OCI-LY1 (cell line): Measurements from ENCODE around the gene RASL10B.

Experiments used
- H2AFZ ChIP-seq: fragments of 200-600 bp; sonication (generic), shearing (Covaris generic); 2 replicates; pipeline ENCODE4 v1.6.0; 2014; ENCODE audit warnings: antibody characterized with exemption, mild to moderate bottlenecking, low read length
- H3F3A ChIP-seq: fragments of 200-600 bp; sonication (generic), shearing (Covaris generic); 2 replicates; pipeline ENCODE4 v1.6.0; 2014; ENCODE audit warnings: mild to moderate bottlenecking, antibody characterized with exemption, low read length, moderate library complexity; ENCODE audit not compliant: insufficient read depth
- H3K27ac ChIP-seq: fragments of 200-600 bp; sonication (generic); 2 replicates; pipeline ENCODE4 v1.5.1; 2014; ENCODE audit warnings: low read length, mixed run types, mild to moderate bottlenecking, low read depth; ENCODE audit not compliant: poor library complexity, severe bottlenecking
- H3K27me3 ChIP-seq: fragments of 200-600 bp; sonication (generic); 2 replicates; pipeline ENCODE4 v1.6.0; 2014; ENCODE audit warnings: antibody characterized with exemption, mild to moderate bottlenecking, low read length, moderate library complexity; ENCODE audit not compliant: insufficient read depth
- H3K36me3 ChIP-seq: fragments of 200-600 bp; sonication (generic); 2 replicates; pipeline ENCODE4 v1.6.1; 2014; ENCODE audit warnings: mild to moderate bottlenecking, antibody characterized with exemption, low read length, moderate library complexity, mixed read lengths; ENCODE audit not compliant: insufficient read depth
- H3K4me1 ChIP-seq: fragments of 200-600 bp; sonication (generic); 2 replicates; pipeline ENCODE4 v1.5.1; 2014; ENCODE audit warnings: mild to moderate bottlenecking, low read length, moderate library complexity; ENCODE audit not compliant: insufficient read depth, severe bottlenecking
- H3K4me2 ChIP-seq: fragments of 200-600 bp; sonication (generic), shearing (Covaris generic); 2 replicates; pipeline ENCODE4 v1.6.1; 2014; ENCODE audit warnings: low read length
- H3K4me3 ChIP-seq: fragments of 200-600 bp; sonication (generic); 2 replicates; pipeline ENCODE4 v1.5.1; 2014; ENCODE audit warnings: low read length, low read depth, mild to moderate bottlenecking, mixed read lengths; ENCODE audit not compliant: poor library complexity, severe bottlenecking
- H3K79me2 ChIP-seq: fragments of 200-600 bp; shearing (Covaris generic); 2 replicates; pipeline ENCODE4 v1.6.1; 2016; ENCODE audit warnings: mixed run types, low read length, mixed read lengths; ENCODE audit not compliant: insufficient read depth
- H3K9ac ChIP-seq: fragments of 200-600 bp; sonication (generic), shearing (Covaris generic); 2 replicates; pipeline ENCODE4 v1.6.1; 2014; ENCODE audit warnings: mild to moderate bottlenecking, low read length, mixed read lengths
- H3K9me2 ChIP-seq: fragments of 200-600 bp; sonication (generic), shearing (Covaris generic); 2 replicates; pipeline ENCODE4 v1.6.1; 2014; ENCODE audit warnings: low read depth, mild to moderate bottlenecking, low read length, mixed read lengths
- H3K9me3 ChIP-seq: fragments of 200-600 bp; shearing (Covaris generic); 2 replicates; pipeline ENCODE4 v1.6.1; 2014; ENCODE audit warnings: low read length, mixed read lengths
- H4K20me1 ChIP-seq: fragments of 200-600 bp; sonication (generic), shearing (Covaris generic); 2 replicates; pipeline ENCODE4 v1.6.0; 2016; ENCODE audit warnings: mild to moderate bottlenecking, low read length; ENCODE audit not compliant: insufficient read depth
- EZH2 ChIP-seq: fragments of 200-600 bp; sonication (generic), shearing (Covaris generic); IDR thresholded peaks from 2 replicates; pipeline ENCODE4 v1.8.0; 2017; ENCODE audit warnings: borderline replicate concordance, mixed run types, mild to moderate bottlenecking, antibody characterized with exemption, low read length, moderate library complexity, mixed read lengths
- TF ChIP-seq, protein P1 (sequence below): fragments of 200-600 bp; sonication (generic), shearing (Covaris generic); IDR thresholded peaks from 2 replicates; pipeline ENCODE4 v1.5.1; 2017; ENCODE audit warnings: mild to moderate bottlenecking, antibody characterized with exemption, low read length, moderate library complexity, mixed read lengths

Gene RASL10B

DNA sequence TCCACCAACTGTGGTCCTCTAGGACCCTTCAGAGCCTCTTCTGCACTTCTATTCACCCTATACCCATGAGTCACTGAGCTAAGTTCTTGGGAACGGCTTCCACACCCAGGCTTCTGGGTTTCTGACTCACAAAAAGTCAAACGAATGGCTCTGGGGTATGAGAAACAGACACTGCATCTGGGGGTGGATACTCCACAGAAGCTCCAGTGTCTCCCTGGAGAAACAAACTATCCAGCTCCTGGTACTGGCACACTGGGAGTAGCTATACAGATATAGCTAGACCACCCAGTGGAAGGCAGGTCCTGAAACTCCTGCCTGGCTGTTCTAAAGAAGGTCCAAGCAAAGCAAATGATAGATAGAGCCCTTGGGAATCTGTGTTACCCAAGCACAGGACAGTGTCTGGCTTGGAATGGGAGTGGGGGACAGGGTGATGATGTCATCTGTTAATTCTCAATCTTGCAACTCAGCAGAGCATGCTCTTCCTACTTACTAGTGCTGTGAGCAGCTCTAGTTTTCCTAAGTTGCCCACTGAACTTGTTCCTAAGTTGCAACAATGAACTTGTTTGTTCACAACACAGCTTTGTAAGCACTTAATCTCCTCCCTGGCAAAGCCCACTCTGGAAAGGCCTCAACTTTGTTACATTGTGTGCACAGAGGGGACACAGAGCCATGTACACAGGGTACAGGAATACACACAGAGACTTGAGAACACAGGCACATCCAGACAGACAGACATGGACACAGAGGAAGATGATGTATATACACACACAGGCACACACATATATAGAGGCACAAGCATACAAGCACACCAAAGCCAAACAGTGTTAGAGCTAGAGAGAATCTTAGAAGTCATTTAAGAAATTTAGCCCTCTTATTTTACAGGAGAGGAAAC, 57.3 kb downstream of the RASL10B start:
- no peaks in the 10 kb centered on the region for H3K4me1 ChIP-seq
- no peaks in the 10 kb centered on the region for H3F3A ChIP-seq
- H2AFZ ChIP-seq, result no peak overlapping the region
- no peaks in the 10 kb centered on the region for H3K9me3 ChIP-seq
- H3K9ac ChIP-seq, result no peak overlapping the region
- no peaks in the 10 kb centered on the region for H3K36me3 ChIP-seq
- TF ChIP-seq, protein P1, sequence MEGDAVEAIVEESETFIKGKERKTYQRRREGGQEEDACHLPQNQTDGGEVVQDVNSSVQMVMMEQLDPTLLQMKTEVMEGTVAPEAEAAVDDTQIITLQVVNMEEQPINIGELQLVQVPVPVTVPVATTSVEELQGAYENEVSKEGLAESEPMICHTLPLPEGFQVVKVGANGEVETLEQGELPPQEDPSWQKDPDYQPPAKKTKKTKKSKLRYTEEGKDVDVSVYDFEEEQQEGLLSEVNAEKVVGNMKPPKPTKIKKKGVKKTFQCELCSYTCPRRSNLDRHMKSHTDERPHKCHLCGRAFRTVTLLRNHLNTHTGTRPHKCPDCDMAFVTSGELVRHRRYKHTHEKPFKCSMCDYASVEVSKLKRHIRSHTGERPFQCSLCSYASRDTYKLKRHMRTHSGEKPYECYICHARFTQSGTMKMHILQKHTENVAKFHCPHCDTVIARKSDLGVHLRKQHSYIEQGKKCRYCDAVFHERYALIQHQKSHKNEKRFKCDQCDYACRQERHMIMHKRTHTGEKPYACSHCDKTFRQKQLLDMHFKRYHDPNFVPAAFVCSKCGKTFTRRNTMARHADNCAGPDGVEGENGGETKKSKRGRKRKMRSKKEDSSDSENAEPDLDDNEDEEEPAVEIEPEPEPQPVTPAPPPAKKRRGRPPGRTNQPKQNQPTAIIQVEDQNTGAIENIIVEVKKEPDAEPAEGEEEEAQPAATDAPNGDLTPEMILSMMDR, result no peak
- no peak for TF ChIP-seq EZH2
- no peak overlapping the region for H3K4me3 ChIP-seq
- H3K4me2 ChIP-seq, result no peak overlapping the region
- H3K9me2 ChIP-seq, result no peaks in the 10 kb centered on the region
- no peak overlapping the region for H3K27ac ChIP-seq
- H3K27me3 ChIP-seq, result peaks cover 6% of the 10 kb centered on the region; the same call in 1 of the 2 replicates
- H4K20me1 ChIP-seq, result no peaks in the 10 kb centered on the region
- H3K79me2 ChIP-seq, result no peaks in the 10 kb centered on the region

DNA sequence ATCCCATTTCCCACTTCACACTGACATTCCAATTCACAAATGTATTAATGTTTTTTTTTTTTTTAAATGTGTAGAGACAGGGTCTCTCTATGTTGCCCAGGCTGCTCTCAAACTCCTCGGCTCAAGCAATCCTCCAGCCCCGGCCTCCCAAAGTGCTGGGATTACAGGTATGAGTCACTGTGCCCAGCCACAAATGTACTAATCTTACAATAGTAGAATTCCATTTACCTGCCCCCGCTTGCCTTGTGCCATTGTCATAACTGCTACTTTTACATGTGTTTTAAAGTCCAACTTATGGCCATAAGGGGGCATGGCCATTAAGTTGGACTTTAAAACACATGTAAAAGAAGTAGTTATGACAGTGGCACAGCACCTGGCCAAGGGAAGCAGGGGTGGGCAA, 59.4 kb downstream of the RASL10B start:
- TF ChIP-seq EZH2, result no peak
- TF ChIP-seq, protein P1, result no peak
- peaks cover 8% of the 10 kb centered on the region for H3K4me1 ChIP-seq
- H3K27ac ChIP-seq, result no peak overlapping the region
- H3K9ac ChIP-seq, result no peak overlapping the region
- H3K27me3 ChIP-seq, result peaks cover 13% of the 10 kb centered on the region
- no peaks in the 10 kb centered on the region for H3K9me3 ChIP-seq
- H3K4me2 ChIP-seq, result no peak overlapping the region
- H3K9me2 ChIP-seq, result no peaks in the 10 kb centered on the region
- H3F3A ChIP-seq, result no peaks in the 10 kb centered on the region
- H3K36me3 ChIP-seq, result no peaks in the 10 kb centered on the region
- no peaks in the 10 kb centered on the region for H4K20me1 ChIP-seq
- no peak overlapping the region for H3K4me3 ChIP-seq
- no peaks in the 10 kb centered on the region for H3K79me2 ChIP-seq
- H2AFZ ChIP-seq, result no peak overlapping the region

DNA sequence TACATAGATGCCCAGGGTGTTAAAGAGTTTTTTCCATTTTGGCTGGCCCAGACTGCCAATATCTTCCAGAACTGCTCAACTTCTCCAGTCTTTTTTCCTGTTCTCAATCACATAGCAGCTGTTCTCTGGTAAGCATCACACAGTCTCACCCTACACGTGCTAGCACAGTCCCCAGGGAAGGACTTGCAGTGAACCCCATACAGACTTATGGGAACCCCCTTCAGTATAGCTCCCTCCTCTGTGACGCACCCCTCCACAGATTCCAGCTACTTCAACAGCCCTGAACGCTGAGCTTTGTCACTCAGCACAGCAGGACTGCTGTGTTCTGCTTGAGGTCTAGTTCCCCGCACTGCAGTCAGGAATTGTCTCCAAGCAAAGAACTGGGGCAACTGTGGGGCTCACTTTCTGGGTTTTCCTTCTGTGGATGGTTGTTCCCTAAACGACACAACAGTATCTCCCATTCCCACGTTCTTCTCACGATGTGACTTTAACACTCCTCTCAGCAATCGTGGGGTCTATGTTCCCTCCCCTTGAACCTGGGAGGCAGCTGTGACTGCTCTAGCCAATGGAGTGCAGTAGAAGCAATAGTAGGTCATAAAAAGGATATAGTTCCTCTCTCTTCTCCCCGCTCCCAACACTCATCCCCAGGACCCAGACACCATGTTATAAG, 60.4 kb downstream of the RASL10B start:
- Histone ChIP-seq H3K27me3 (peaks cover 16% of the 10 kb centered on the region), H3K4me1 (peaks cover 8% of the 10 kb centered on the region)

More for the DNA sequence above, 60.4 kb downstream of the RASL10B start:
- H3K9me3 ChIP-seq, result no peaks in the 10 kb centered on the region
- H3K9ac ChIP-seq, result no peak overlapping the region
- no peaks in the 10 kb centered on the region for H4K20me1 ChIP-seq
- no peak overlapping the region for H2AFZ ChIP-seq
- no peaks in the 10 kb centered on the region for H3K36me3 ChIP-seq
- no peaks in the 10 kb centered on the region for H3F3A ChIP-seq
- H3K4me2 ChIP-seq, result no peak overlapping the region
- H3K27ac ChIP-seq, result no peak overlapping the region
- TF ChIP-seq, protein P1, result no peak
- TF ChIP-seq EZH2, result no peak
- no peaks in the 10 kb centered on the region for H3K9me2 ChIP-seq
- no peaks in the 10 kb centered on the region for H3K79me2 ChIP-seq
- H3K4me3 ChIP-seq, result no peak overlapping the region
